ENCODE results near the gene CFAP298.

The CFAP298 gene

GRCh38 chr21:32599091-32599490 lies 13.1 kb downstream of the CFAP298 start:
- DNase-seq (ENCODE audit: low read depth) = no peak

GRCh38 chr21:32597205-32597604 lies 15.0 kb downstream of the CFAP298 start:
- no peak for DNase-seq (ENCODE audit: low read depth)

DNA sequence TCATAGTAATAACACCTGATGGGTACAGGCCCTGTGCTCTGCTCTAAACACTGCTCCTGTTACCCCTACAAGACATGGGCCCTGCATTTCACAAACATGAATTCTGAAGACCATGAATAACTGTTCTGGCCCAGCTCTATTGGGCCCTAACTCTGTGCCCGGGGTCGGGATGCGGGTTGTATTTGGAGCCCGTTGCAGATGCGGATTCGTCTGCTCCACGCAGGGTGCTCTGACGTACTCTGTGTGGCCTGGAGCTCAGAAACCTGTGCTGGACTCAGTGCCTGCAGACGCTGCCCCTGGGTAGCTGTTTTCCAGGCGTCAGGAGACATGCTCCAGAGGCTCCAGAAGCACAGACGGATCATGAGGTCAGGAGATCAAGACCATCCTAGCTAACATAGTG lies 16.7 kb downstream of the CFAP298 start:
- DNase-seq (ENCODE audit: low read depth) = no peak

GRCh38 chr21:32593690-32594089 lies 18.5 kb downstream of the CFAP298 start:
- DNase-seq (ENCODE audit: low read depth) = no peak

- DNase-seq (ENCODE audit: low read depth) = no peak
Measured at GRCh38 chr21:32592929-32593502, 19.2 kb downstream of the CFAP298 start.

DNA sequence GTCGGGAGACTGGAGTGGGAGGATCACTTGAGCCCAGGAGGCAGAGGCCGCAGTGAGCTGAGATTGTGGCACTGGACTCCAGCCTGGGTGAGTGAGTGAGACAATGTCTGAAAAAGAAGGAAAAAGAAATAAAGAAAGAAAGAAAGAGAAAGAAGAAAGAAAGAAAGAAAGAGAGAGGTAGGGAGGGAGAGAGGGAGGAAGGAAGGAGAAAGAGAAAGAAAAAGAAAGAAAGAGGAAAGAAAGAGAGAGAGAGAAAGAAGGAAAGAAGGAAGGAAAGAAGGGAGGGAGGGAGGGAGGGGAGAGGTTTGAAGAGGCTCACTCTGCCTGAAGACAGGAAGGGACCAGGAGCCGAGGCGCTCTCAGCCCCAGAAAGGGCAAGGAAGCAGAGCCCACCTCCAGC lies 22.0 kb downstream of the CFAP298 start:
- DNase-seq (ENCODE audit: low read depth) = no peak

GRCh38 chr21:32587651-32588050 lies 24.5 kb downstream of the CFAP298 start:
- DNase-seq (ENCODE audit: low read depth) = no peak

DNA sequence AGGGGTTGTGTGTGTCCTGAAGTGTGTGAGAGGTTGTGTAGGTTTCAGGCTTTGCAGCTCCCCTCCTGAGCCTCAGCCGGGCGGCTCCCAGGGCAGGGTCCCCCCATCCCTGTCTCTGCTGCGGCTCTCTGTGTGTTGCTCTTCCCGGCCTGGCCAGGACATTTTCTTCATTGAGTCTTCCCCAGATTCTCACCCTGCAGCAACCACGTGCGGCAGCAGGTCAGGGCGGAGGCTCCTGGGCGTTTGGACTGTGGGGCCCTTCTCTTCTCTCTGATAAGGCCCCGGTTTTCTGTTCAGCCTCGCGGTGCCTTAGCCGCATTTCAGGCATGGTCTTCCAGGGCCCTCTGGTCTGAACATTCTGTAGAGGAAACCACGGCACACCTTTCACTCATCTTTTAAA lies 25.1 kb downstream of the CFAP298 start:
- no peak for DNase-seq (ENCODE audit: low read depth)

GRCh38 chr21:32585970-32586369 lies 26.2 kb downstream of the CFAP298 start:
- DNase-seq (ENCODE audit: low read depth) = no peak

- no peak for DNase-seq (ENCODE audit: low read depth)
Measured at GRCh38 chr21:32585042-32585710, 27.0 kb downstream of the CFAP298 start, which contains the start of gene TCP10L. TSS of gene TCP10L (minus strand) at chr21:32585523. CDS start at chr21:32584304, 1,219 bp downstream.

- DNase-seq (ENCODE audit: low read depth) = no peak
Measured at GRCh38 chr21:32584472-32584871, 27.7 kb downstream of the CFAP298 start.

DNA sequence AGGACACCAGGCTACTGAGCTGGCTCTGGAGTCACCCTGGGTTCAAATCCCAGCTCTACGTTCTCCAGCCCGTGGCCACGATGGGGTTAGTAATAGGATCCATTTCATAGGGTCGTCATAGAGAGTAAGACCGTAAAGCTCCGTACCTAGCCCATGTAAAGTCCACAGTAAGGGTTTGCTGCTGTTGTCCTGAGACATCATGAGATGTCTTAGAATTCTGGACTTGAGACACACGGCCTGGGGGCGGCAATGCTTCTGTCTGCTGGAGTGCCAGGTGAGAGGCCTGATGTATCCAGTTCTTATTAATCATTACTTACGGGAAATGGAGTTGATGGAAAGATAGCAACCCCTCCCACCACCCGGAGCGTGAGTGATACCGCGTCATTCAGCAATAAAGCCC lies 30.4 kb downstream of the CFAP298 start:
- no peak for DNase-seq (ENCODE audit: low read depth)

- no peak for DNase-seq (ENCODE audit: low read depth)
Measured at GRCh38 chr21:32580949-32581348, 31.2 kb downstream of the CFAP298 start.

DNA sequence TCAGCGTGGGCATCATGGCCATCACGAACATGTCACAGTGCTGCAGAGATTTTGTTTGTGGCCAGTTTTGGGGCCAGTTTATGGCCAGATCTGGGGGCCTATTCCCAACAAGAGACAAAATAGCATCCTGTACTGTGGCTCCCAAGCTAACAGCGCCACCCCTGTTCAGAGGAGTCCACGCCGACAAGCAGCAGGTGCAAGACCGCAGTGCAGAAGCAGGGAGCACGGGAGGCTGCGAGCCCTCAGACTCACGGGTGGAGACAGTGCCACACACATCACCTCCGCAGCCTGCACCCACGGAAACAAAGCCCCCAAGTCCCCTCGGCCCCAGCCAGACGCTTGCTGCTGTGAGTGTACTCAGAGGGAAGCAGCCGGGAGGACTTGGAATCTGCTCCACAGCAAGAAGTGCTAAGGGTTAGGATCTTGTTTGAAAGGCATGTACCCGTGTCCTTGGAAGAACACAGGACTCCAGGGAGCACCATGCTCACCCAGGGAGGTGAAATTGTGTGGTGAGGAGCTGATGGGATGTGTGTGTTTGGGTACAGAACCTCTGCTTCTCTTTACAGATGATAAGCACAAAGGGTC lies 34.0 kb downstream of the CFAP298 start:
- no peak for DNase-seq (ENCODE audit: low read depth)

- no peak for DNase-seq (ENCODE audit: low read depth)
Measured at GRCh38 chr21:32576011-32576410, 36.2 kb downstream of the CFAP298 start.

DNA sequence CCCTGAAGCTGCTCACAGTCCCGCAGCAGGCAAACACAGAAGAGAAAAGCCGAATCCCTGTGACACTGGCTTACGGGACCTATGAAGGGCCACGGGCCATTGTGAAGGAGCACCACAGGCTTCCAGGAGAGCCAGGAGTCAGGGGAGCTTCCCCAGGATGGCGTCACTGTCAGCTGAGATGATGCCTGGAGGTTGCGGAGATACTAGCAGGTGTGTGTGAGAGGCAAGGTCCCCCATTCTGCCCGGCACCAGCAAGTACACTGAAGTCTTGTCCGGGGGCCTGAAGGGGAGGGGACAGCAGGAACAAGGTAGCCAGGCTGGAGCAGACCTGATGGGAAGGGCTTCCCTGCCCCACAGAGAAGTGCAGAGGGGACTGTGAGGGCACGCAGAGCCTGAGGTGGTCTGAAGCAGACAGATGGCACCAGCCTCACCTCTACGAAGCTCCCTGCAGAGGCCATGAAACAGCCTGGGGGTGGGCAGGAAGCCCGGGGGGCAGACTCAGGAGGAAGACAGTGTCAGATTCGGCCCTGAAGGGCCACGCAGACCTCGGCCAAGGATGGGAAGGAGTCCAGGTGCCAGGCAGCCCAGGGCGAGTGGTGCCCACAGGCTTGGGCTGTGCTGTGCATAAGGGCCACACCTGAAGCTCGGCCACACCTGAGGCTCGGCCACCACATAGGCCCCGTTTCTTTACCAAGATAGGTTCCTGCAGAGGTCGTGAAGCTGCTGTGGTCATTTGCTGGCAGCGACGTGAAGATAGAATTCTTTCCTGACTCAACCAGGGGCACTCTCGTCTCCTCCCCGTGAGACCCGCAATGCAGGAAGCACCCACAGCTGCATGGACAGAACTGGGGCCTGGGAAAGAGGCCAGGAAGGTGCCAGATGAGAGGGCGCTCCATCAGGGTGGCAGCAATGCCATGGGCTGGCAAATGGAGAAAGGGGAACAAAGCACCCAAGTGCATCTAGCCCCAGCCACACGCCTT lies 36.9 kb downstream of the CFAP298 start:
- DNase-seq (ENCODE audit: low read depth) = no peak

GRCh38 chr21:32572574-32573420 lies 39.4 kb downstream of the CFAP298 start:
- no peak for DNase-seq (ENCODE audit: low read depth)

DNA sequence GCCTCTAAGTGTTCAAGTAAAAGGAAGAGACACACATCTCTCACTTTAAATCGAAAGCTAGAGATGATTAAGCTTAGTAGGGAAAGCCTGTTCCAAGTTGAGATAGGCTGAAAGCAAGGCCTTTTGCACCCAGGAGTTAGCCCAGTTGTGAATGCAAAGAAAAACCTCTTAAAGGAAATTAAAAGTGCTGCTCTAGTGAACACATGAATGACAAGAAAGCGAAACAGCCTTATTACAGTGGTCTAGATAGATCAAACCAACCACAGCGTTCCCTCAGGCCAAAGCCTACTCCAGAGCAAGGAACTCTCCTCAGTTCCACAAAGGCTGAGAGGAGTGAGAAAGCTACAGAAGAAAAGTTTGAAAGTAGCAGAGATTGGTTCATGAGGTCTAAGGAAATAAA lies 41.7 kb downstream of the CFAP298 start:
- DNase-seq (ENCODE audit: low read depth) = no peak

DNA sequence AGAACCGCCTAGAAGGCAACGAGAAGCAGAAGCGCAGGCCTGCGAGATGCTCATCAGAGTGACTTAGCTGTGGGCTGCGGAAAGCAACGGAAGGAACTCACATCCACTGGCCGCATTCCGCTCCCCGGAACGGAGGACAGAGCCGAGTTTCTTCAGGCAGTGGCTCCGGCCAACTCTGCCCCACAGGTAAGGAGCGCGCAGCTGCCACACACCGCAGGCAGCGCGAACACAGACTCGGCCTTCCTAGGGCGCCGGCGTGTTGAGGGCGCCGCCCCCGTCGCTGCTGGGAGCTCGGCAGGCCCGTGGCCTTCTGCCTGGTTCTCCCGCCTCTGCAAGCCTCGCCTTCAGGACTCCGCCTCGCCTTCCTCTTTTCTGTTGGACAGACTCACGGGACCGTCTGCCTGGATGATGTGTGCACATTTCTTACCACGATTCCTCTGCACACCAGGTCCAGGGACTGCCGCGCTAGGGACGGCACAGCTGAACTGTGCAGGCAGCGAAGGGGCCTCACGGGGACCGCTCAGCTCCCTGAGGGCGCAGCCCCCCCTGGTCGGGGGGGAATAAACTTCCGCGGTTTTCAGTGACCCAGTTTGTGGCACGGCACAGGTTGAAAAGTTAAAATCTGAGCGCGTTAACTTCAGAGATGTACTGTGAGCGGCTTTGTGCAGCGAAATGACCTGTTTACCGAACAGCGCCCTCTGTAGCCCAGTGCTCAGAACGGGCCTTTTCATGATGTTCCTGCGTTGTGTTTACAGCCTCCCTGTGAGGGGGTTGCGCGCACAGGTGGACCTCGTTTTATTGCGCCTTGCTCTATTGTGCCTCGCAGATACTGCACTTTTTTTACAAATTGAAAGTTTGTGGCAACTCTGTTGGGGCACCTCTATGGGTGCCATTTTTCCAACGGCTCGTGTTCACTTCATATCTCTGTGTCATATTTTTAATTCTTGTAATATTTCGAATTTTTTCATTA lies 42.6 kb downstream of the CFAP298 start:
- peak; percentile 62 for DNase-seq (ENCODE audit: low read depth)

- no peak for DNase-seq (ENCODE audit: low read depth)
Measured at GRCh38 chr21:32567626-32568025, 44.6 kb downstream of the CFAP298 start.
